ENCODE data around the gene ITGB2.

DNA sequence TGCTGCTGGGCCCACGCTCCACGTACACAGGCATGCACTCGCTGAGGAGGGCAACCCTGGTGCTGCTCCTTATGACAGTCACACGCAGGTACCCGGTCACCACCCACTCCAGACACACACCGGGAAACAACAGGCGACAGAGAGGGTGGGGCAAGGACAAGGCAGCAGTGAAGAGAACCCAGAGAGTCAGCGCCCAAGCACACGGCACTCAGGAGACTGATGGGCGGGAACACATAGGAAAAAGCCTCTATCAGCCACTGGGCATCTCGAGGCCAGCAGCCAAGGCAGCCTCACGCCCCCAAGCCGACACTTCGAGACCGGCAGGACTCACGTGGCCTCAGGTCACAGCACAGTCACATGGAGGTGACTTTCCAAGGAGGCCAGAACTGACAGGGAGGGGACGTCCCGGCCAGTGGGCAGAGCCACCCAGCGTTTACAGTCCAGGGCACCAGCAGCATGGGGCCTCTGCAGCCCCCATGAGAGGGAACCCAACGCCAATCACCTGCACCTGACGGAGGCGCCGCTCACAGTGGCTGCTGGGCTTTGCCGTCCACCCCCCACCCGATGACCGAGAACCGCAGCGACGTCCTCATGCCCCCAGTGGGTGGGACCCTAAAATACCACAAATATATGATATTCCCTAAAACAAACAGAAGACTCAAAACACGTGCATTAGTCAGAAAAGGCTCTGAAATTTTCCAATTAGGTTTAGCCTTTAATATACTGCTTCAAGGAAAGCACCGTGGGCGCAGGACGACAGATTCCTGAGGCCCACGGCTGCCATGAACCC lies 66.9 kb downstream of the ITGB2 start:
- TF ChIP-seq, protein P1, sequence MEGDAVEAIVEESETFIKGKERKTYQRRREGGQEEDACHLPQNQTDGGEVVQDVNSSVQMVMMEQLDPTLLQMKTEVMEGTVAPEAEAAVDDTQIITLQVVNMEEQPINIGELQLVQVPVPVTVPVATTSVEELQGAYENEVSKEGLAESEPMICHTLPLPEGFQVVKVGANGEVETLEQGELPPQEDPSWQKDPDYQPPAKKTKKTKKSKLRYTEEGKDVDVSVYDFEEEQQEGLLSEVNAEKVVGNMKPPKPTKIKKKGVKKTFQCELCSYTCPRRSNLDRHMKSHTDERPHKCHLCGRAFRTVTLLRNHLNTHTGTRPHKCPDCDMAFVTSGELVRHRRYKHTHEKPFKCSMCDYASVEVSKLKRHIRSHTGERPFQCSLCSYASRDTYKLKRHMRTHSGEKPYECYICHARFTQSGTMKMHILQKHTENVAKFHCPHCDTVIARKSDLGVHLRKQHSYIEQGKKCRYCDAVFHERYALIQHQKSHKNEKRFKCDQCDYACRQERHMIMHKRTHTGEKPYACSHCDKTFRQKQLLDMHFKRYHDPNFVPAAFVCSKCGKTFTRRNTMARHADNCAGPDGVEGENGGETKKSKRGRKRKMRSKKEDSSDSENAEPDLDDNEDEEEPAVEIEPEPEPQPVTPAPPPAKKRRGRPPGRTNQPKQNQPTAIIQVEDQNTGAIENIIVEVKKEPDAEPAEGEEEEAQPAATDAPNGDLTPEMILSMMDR (IDR thresholded peaks at IDR 0.05 in 2 of 3, conservative IDR thresholded peaks at IDR 0.05 in 1 of 3; ENCODE audit: borderline replicate concordance in 1 of 3, insufficient read depth in 1 of 3, low read depth in 2 of 3, low read length in 2 of 3), result no peak
- TF ChIP-seq YY1 (IDR thresholded peaks at IDR 0.05; ENCODE audit: extremely low read depth, insufficient replicate concordance, low read depth, low read length), result no peak
- TF ChIP-seq, protein P2, sequence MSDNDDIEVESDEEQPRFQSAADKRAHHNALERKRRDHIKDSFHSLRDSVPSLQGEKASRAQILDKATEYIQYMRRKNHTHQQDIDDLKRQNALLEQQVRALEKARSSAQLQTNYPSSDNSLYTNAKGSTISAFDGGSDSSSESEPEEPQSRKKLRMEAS (IDR thresholded peaks at IDR 0.05), result no peak
